K562 (cell line): ENCODE data around the gene PXDC1. TPM values are rescaled to one million over a fixed set of nuclear protein-coding genes. Genes with fewer than 3 reads are reported as not detected.

ENCODE experiments used
- ATAC-seq: fragments of 200-7000 bp; cut with Tn5 transposase; 3 replicates; pipeline ENCODE4 v1.9.1; 2020; ENCODE audit warnings: moderate library complexity
- BruUV-seq: library from RNA; stranded (reverse); fragments of 400-500 nt; replicated peaks from 2 replicates; lab custom pipeline; 2021; lab: Mats Ljungman, UMichigan
- CTCF ChIA-PET: fragments of 300-600 bp; formaldehyde crosslinking; extraction: SDS; loops from one replicate; lab custom pipeline; 2021; ENCODE audit warnings: low intra/inter-chr PET ratio; lab: Yijun Ruan, JAX
- POLR2A ChIA-PET: fragments of 300-600, 350-650 bp; sonication (Branson Sonifier 250); formaldehyde crosslinking; extraction: SDS; loops from one replicate; lab custom pipeline; 2021; ENCODE audit warnings: antibody characterized with exemption, inconsistent platforms; lab: Yijun Ruan, JAX
- DNase-seq, 4 experiments: peaks; one replicate each; pipeline versions ENCODE4 v3.0.0 to v3.0.0-alpha.2; 2011 to 2018; ENCODE audit warnings: low spot score in 3 of 4, mixed read lengths in 3 of 4; ENCODE audit errors: extremely low read depth in 1 of 4
- FAIRE-seq: peaks from 2 replicates; lab custom pipeline; 2011; peaks lifted over from hg19 to GRCh38; lab: Jason Lieb, UNC
- H2AFZ ChIP-seq: 2 replicates; pipeline ENCODE4 v1.6.0; 2011; ENCODE audit warnings: low read depth, low read length, control low read depth, inconsistent platforms
- H3K27ac ChIP-seq: fragments of 200-600 bp; 3 replicates; pipeline ENCODE4 v1.8.0; 2011; ENCODE audit warnings: low read depth, mild to moderate bottlenecking, control low read depth, inconsistent platforms, low read length, moderate library complexity, mixed read lengths; ENCODE audit errors: extremely low read depth
- H3K27me3 ChIP-seq, 2 experiments: fragments of 300-600 bp in 1 of 2; 2 replicates in 1 of 2; 3 replicates in 1 of 2; pipeline versions ENCODE4 v1.6.0 to v1.8.0; 2011; ENCODE audit warnings: inconsistent platforms in 2 of 2, low read length in 2 of 2, mild to moderate bottlenecking in 1 of 2, mixed read lengths in 1 of 2, moderate library complexity in 1 of 2; ENCODE audit not compliant: control insufficient read depth in 2 of 2, insufficient read depth in 2 of 2
- H3K36me3 ChIP-seq: fragments of 300-600 bp; 3 replicates; pipeline ENCODE4 v1.8.0; 2011; ENCODE audit warnings: mild to moderate bottlenecking, low read length, inconsistent platforms; ENCODE audit not compliant: control insufficient read depth, insufficient read depth
- H3K4me1 ChIP-seq, 2 experiments: fragments of 200-600 bp in 1 of 2; replicated peaks in 1 of 2; 2 replicates in 1 of 2; 3 replicates in 1 of 2; pipeline versions ENCODE4 v1.5.1 to v1.8.0; 2011; ENCODE audit warnings: inconsistent platforms in 2 of 2, low read length in 2 of 2, mild to moderate bottlenecking in 1 of 2, mixed read lengths in 1 of 2, moderate library complexity in 1 of 2; ENCODE audit not compliant: control insufficient read depth in 2 of 2, insufficient read depth in 2 of 2
- H3K4me2 ChIP-seq: 2 replicates; pipeline ENCODE4 v1.6.1; 2011; ENCODE audit warnings: low read length, control low read depth, inconsistent platforms, mixed read lengths; ENCODE audit not compliant: insufficient read depth
- H3K4me3 ChIP-seq: fragments of 200-600 bp; sonication (generic), shearing (Covaris generic); 2 replicates; pipeline ENCODE4 v1.5.1; 2016; ENCODE audit warnings: control low read depth, inconsistent platforms
- H3K79me2 ChIP-seq: fragments of 200-600 bp; 3 replicates; pipeline ENCODE4 v1.8.0; 2011; ENCODE audit warnings: low read length, inconsistent platforms; ENCODE audit not compliant: control insufficient read depth, insufficient read depth
- H3K9ac ChIP-seq, 2 experiments: 2 replicates each; pipeline versions ENCODE4 v1.6.0 to v1.6.1; 2011; ENCODE audit warnings: low read depth in 2 of 2, low read length in 2 of 2, control low read depth in 1 of 2, inconsistent platforms in 1 of 2, mild to moderate bottlenecking in 1 of 2, mixed read lengths in 1 of 2; ENCODE audit not compliant: insufficient read depth in 1 of 2
- H3K9me1 ChIP-seq: one replicate; pipeline ENCODE4 v1.6.0; 2011; ENCODE audit warnings: inconsistent platforms, mild to moderate bottlenecking, low read length, moderate library complexity; ENCODE audit not compliant: control insufficient read depth, insufficient read depth
- H3K9me3 ChIP-seq: replicated peaks from 2 replicates; pipeline ENCODE4 v1.5.1; 2011; ENCODE audit warnings: low read depth, low read length, inconsistent platforms; ENCODE audit not compliant: control insufficient read depth, insufficient read depth
- H4K20me1 ChIP-seq: replicated peaks from 2 replicates; pipeline ENCODE4 v1.6.1; 2011; ENCODE audit warnings: low read length, inconsistent platforms, mixed read lengths; ENCODE audit not compliant: control insufficient read depth, insufficient read depth
- MAZ ChIP-seq, 2 experiments: fragments of 450-650 bp in 1 of 2; sonication (generic) in 1 of 2; formaldehyde crosslinking; IDR thresholded peaks in 1 of 2; conservative IDR thresholded peaks in 1 of 2; 2 replicates each; pipeline versions ENCODE4 v1.4.0 to v1.5.0; 2020; ENCODE audit warnings: mild to moderate bottlenecking in 1 of 2, missing genetic modification reagents in 1 of 2
- POU5F1 ChIP-seq: fragments of 150-350 bp; IDR thresholded peaks from 2 replicates; pipeline ENCODE4 v1.6.1; 2014; ENCODE audit warnings: borderline replicate concordance, low read length, low read depth, mild to moderate bottlenecking; ENCODE audit not compliant: partially characterized antibody
- TAF15 ChIP-seq: fragments of 200-400 bp; formaldehyde crosslinking; IDR thresholded peaks from 2 replicates; pipeline ENCODE4 v1.6.1; 2017; ENCODE audit warnings: mild to moderate bottlenecking, low read depth, low read length, moderate library complexity
- ZNF197 ChIP-seq: fragments of 200-800 bp; sonication (Bioruptor generic); IDR thresholded peaks from 2 replicates; pipeline ENCODE4 v1.6.1; 2016; ENCODE audit warnings: low read depth, missing genetic modification characterization, missing compliant biosample characterization
- WGBS: fragments of 100-300 bp; shearing (Covaris generic); methylation state at CpG from one replicate; pipeline ENCODE4 v1.1.6; 2016; ENCODE audit warnings: low coverage, mixed read lengths; ENCODE audit not compliant: insufficient coverage; ENCODE audit errors: missing lambda C conversion rate; 5-methylcytosine and 5-hydroxymethylcytosine counted together
- in situ Hi-C: fragments of 300-500 bp; cut with MboI; formaldehyde crosslinking; loops from 4 replicates; pipeline ENCODE4 v1.15.0; 2018; ENCODE audit warnings: inconsistent platforms, mixed read lengths
- intact Hi-C: fragments of 100-400 bp; cut with micrococcal nuclease; formaldehyde crosslinking; loops from 2 replicates; pipeline ENCODE4 v1.14.2; 2022
- polyA plus RNA-seq, 8 experiments: library from polyadenylated mRNA; depleted of rRNA in 4 of 8; stranded (reverse) in 5 of 8; unstranded in 3 of 8; fragments of >200 nt; fragmentation: Nextera tagmentation in 2 of 8; fragmentation: Illumina TruSeq in 1 of 8; extraction: Ambion mirVana in 2 of 8; extraction: Trizol in 1 of 8; gene quantifications; 2 replicates each; pipeline versions ENCODE4 v1.2.1 to v1.2.3, GENCODE V29; 2011 to 2014; ENCODE audit warnings: inconsistent platforms in 1 of 8, missing spikeins in 1 of 8
- total RNA-seq, 7 experiments: library from RNA; depleted of rRNA in 6 of 7; stranded (reverse); fragments of >200 nt in 6 of 7; fragmentation: Illumina TruSeq in 2 of 7; extraction: Trizol in 2 of 7; gene quantifications; 2 replicates each; pipeline versions ENCODE4 v1.2.1 to v1.2.3, GENCODE V29; 2011 to 2021; ENCODE audit warnings: low replicate concordance in 1 of 7
- TF ChIP-seq, protein P1 (sequence below): fragments of 450-650 bp; formaldehyde crosslinking; IDR thresholded peaks from 2 replicates; pipeline ENCODE4 v1.4.0; 2020; ENCODE audit warnings: mild to moderate bottlenecking, moderate library complexity
- TF ChIP-seq, protein P2 (sequence below): fragments of 450-650 bp; IDR thresholded peaks from 2 replicates; pipeline ENCODE4 v1.6.1; 2016
- TF ChIP-seq, protein P3 (sequence below): fragments of 250-450 bp; sonication (Bioruptor Pico); IDR thresholded peaks from 2 replicates; pipeline ENCODE4 v1.4.0; 2020; ENCODE audit warnings: mild to moderate bottlenecking, moderate library complexity

PXDC1 gene
- total and polyA plus RNA-seq, 9 of the 15 experiments (the other 6 are each of a cell fraction or from before 2014, with no cell fraction given): 0.09 to 0.33 (median 0.16) TPM; not detected in 5

DNA sequence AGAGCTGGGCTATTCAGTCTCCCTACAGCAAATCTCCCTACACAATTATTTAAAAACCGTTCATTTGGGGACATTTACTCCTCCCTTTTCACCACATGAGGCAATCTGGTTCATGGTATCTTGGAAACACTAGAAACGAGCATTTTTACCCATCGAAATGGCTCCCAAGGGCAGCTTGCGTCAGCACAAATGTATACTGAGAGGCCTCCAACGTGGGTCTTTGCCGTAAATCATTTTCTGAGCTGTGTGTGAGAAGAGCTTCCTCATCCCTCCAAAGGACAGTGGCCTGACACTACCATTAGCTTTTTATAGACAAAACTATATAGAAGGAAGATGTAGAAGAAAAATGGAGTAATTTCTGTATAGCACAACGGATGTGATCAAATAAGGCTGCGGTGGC lies 30.0 kb upstream of the PXDC1 start:
- in situ Hi-C loops: no loop called here
- ATAC-seq (no peak), DNase-seq (no peak), FAIRE-seq (no peak)
- no peaks in the 10 kb centered on the region for H3K9me1 ChIP-seq
- WGBS: 8% methylated on average over 8 of the region's 8 CpGs
- intact Hi-C loops: no loop called here
- H2AFZ ChIP-seq: no peak overlapping the region
- ChIA-PET CTCF (no interaction called here), POLR2A (interaction anchor here (1.2 kb wide), 1 partner anchor 10 kb away, joined by 4 read pairs; no protein-coding TSS in a partner anchor)
- no peaks in the 10 kb centered on the region for H3K79me2 ChIP-seq
- H3K9ac ChIP-seq: no peak overlapping the region
- H3K4me1 ChIP-seq: no peaks in the 10 kb centered on the region
- no peaks in the 10 kb centered on the region for H3K36me3 ChIP-seq
- BruUV-seq: no TSS peak
- no peak overlapping the region for H3K27ac ChIP-seq
- H3K9me3 ChIP-seq: no peaks in the 10 kb centered on the region
- no peak for TF ChIP-seq ZNF197 (CRISPR knock-in tag)
- TF ChIP-seq, protein P1, sequence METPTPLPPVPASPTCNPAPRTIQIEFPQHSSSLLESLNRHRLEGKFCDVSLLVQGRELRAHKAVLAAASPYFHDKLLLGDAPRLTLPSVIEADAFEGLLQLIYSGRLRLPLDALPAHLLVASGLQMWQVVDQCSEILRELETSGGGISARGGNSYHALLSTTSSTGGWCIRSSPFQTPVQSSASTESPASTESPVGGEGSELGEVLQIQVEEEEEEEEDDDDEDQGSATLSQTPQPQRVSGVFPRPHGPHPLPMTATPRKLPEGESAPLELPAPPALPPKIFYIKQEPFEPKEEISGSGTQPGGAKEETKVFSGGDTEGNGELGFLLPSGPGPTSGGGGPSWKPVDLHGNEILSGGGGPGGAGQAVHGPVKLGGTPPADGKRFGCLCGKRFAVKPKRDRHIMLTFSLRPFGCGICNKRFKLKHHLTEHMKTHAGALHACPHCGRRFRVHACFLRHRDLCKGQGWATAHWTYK (CRISPR knock-in tag): no peak
- TF ChIP-seq MAZ (CRISPR knock-in tag; conservative IDR thresholded peaks at IDR 0.05 in 1 of 2, IDR thresholded peaks at IDR 0.05 in 1 of 2): no peak
- TF ChIP-seq, protein P2, sequence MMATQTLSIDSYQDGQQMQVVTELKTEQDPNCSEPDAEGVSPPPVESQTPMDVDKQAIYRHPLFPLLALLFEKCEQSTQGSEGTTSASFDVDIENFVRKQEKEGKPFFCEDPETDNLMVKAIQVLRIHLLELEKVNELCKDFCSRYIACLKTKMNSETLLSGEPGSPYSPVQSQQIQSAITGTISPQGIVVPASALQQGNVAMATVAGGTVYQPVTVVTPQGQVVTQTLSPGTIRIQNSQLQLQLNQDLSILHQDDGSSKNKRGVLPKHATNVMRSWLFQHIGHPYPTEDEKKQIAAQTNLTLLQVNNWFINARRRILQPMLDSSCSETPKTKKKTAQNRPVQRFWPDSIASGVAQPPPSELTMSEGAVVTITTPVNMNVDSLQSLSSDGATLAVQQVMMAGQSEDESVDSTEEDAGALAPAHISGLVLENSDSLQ: no peak
- TF ChIP-seq POU5F1: no peak
- no peak for TF ChIP-seq TAF15
- TF ChIP-seq, protein P3, sequence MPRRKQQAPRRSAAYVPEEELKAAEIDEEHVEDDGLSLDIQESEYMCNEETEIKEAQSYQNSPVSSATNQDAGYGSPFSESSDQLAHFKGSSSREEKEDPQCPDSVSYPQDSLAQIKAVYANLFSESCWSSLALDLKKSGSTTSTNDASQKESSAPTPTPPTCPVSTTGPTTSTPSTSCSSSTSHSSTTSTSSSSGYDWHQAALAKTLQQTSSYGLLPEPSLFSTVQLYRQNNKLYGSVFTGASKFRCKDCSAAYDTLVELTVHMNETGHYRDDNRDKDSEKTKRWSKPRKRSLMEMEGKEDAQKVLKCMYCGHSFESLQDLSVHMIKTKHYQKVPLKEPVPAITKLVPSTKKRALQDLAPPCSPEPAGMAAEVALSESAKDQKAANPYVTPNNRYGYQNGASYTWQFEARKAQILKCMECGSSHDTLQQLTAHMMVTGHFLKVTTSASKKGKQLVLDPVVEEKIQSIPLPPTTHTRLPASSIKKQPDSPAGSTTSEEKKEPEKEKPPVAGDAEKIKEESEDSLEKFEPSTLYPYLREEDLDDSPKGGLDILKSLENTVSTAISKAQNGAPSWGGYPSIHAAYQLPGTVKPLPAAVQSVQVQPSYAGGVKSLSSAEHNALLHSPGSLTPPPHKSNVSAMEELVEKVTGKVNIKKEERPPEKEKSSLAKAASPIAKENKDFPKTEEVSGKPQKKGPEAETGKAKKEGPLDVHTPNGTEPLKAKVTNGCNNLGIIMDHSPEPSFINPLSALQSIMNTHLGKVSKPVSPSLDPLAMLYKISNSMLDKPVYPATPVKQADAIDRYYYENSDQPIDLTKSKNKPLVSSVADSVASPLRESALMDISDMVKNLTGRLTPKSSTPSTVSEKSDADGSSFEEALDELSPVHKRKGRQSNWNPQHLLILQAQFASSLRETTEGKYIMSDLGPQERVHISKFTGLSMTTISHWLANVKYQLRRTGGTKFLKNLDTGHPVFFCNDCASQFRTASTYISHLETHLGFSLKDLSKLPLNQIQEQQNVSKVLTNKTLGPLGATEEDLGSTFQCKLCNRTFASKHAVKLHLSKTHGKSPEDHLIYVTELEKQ (CRISPR knock-in tag): no peak
- no peak overlapping the region for H3K4me3 ChIP-seq
- peaks cover 66 to 88% of the 10 kb centered on the region in 2 experiments for H3K27me3 ChIP-seq
- H3K4me2 ChIP-seq: no peak overlapping the region
- H4K20me1 ChIP-seq: no peaks in the 10 kb centered on the region; the same call in 1 of the 2 replicates
